GM19455 (cell line): ENCODE data around the gene NUP210.

Source experiments
- ATAC-seq: cut with Tn5 transposase; IDR thresholded peaks from one replicate; pipeline ENCODE4 v1.9.1; 2021; ENCODE audit not compliant: unreplicated experiment

Gene NUP210

DNA sequence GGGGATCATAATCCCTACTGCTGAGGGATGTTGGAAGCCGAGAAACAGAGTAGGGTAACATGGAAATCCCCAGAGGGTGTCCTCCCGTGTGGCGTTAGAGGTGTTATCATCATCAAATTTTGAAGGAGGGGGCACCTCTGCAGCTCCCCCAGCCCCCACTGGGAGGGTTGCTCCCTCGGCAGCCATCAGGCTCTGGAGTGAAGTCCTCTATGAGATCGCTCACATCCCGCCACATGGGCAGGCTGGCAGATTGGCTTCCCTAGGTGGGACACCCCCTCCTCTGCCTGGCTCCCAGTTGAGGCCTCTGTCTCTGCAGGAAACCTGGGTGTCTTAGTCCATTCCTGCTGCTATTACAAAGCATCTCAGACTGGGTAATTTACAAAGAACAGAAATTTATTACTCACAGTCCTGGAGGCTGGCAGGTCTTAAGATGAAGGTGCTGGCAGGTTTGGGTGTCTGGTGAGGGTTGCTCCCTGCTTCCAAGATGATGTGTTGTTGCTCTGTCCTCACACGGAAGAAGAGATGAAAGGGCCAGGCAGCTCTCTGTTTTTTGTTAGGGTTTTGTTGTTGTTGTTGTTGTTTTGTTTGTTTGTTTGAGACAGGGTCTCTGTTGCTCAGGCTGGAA is 120.5 kb downstream of the NUP210 start:
- no peak for ATAC-seq

GRCh38 chr3:13296662-13297061 is 123.5 kb downstream of the NUP210 start:
- no peak for ATAC-seq

DNA sequence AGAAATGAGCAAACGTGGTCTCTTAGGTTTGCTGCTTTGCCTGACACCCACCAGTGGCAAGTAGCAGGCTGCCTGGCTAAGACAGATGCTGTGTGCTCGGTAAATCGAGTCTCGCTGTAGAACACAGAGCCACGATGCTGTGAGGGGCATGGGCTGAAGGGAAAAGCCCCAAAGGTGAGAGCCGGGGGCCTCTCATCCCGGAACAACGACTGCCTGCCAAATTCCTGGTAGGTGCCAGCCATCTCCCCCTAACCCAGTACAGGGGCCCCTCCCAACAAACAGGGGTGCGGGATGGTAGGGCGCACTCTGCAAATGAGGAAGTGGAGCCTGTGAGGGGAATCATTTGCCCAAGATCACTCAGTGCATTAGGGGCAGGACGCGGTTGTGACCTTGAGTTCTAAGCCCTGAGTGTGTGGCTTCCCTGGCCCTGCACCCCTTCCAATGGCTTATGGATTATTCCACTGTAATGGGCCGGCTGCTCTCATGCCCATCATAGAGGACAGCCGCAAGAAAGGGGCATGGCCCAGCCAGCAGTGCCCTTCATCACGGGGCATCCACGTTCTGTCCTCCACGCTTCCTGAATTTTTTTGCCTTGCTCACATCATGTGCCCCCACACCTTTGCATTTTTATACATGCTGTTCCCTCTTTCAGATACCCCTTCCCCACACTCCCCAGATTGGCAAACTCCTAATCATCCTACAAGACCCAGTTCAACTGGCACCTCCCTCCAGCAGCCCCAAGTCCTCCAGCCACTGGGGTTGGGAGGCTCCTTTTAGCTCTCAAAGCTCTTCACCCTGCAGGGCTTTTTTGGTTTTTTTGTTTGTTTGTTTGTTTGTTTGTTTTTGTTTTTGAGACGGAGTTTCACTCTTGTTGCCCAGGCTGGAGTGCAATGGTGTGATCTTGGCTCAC is 125.4 kb downstream of the NUP210 start:
- no peak for ATAC-seq

DNA sequence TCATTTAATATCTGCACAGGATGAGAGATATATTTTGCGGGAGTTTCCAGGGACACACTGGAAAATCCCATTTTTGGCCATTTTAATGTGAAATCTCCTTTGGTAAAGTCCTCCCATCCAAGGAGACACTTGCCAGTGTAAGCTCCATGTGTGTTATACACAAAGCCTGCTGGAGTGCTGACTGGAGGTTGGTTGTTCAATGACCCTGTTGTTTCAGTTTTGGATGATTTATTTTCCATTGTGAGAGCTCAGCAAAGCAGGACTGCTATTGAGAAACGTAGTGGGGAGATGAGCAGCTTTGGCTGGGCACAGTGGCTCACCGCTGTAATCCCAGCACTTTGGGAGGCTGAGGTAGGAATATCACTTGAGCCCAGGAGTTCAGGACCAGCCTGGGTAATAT is 127.7 kb downstream of the NUP210 start:
- ATAC-seq, result no peak

DNA sequence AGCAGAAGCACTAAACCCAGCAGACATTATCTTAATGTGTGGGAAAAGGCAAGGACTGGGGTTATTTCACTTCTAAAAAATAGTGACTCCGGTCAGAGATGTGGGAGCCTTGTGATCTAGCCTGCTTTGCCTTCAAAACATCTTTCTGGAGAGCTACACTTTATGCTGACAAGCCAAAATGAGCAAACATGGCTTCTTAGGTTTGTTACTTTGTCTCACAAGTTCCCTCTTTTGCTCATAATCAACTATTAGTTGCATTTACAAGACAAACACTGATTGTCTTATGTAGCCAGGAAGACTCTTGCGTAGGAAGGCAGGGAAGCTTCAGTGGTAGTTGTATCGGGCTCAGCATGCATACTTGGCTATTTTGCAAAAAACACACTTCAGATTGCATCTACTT is 129.2 kb downstream of the NUP210 start:
- ATAC-seq, result no peak

- no peak for ATAC-seq
These were observed 130.3 kb downstream of the NUP210 start for GRCh38 chr3:13289771-13290285.

DNA sequence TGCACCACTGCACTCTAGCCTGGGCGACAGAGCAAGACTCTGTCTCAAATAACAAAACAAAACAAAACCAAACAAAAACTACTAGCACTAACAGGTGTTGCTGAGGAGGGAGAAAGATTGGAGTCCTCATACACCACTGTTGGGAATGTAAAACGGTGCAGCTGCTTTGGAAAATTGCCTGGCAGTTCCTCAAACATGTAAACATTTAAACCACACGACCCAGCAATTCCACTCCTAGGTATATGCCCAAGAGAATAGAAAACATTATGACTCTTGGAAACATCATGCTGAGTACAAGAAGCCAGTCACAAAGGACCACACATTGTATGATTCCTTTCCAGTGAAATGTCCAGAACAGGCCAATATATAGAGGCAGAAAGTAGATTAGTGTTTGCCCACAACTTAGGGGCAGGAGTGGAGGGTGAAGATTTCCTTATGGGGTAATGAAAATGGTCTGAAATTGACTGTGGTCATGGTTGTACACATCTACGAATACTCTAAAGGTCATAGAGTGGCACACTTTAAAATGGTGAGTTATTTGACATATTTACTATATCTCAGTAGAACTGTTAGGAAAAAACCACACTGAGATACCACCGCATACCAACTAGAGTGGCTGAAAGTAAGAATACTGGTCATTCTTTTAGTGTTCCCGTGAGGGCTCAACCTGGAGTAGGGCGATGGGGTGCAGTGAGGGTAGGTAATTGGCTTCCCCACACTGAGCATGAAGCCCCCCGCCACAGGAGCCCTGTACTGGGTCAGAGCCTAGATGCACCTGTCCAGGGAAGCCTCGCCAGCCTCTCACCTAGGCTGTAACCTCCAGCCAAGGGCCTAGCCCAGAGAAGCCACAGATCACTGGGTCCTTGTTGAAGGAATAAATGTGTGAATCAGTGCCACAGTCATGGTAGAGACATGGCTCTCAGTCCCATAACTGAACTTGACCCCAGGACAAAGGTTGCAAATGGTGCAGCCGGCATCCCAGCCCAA is 131.1 kb downstream of the NUP210 start:
- no peak for ATAC-seq

DNA sequence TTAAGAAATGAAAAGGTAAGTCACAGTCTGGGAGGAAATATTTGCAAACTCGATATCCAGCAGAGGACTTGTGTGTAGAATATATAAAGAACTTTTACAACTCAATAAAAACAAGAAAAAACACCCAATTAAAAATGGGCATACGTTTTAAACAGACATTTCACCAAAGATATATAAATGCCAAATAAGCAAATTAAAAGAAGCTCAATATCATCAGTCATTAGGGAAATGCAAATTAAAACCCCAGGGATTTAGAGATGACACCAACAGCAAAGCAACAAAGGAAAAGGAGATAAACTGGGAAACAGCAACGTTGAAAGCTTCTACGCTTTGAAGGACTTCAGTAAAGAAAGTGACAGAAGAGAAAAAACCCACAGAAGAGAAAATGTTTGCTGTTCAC is 132.3 kb downstream of the NUP210 start:
- ATAC-seq, result no peak

- no peak for ATAC-seq
These were observed 133.2 kb downstream of the NUP210 start for GRCh38 chr3:13286873-13287272.

- no peak for ATAC-seq
These were observed 135.0 kb downstream of the NUP210 start for GRCh38 chr3:13285007-13285567.

GRCh38 chr3:13283877-13284264 is 136.3 kb downstream of the NUP210 start:
- no peak for ATAC-seq

GRCh38 chr3:13282986-13283876 is 136.9 kb downstream of the NUP210 start:
- ATAC-seq, result no peak

DNA sequence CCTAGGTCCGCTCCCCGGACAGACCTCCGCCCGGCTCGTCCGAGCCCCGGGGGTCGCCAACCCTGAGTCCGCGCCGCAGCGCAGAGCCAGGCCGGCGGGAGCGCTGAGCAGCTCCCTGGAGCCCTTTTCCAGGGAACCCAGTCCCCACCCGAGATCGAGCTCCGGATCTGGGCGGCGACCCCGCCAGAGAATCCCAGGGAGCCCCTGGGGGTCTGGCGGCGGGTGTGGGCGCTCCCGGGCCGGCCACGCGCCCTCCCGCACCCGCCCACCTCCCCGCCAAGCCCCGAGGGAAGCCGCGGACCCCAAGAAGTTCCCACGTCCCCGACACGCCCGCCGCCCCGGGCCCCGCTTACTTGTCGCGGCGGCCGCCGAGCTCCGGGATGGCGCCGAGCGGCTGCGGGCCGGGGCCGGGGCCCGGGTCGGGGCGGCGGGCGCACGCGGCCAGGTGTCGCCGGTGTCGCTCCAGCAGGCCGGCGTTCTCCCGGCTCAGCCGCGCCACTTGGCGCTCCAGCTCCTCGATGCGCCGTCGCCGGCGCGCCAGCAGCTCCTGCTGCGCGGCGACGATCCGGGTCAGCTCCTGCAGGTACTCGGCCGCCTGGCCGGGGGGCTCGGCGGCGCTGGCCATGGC is 137.7 kb downstream of the NUP210 start:
- ATAC-seq, result no peak

DNA sequence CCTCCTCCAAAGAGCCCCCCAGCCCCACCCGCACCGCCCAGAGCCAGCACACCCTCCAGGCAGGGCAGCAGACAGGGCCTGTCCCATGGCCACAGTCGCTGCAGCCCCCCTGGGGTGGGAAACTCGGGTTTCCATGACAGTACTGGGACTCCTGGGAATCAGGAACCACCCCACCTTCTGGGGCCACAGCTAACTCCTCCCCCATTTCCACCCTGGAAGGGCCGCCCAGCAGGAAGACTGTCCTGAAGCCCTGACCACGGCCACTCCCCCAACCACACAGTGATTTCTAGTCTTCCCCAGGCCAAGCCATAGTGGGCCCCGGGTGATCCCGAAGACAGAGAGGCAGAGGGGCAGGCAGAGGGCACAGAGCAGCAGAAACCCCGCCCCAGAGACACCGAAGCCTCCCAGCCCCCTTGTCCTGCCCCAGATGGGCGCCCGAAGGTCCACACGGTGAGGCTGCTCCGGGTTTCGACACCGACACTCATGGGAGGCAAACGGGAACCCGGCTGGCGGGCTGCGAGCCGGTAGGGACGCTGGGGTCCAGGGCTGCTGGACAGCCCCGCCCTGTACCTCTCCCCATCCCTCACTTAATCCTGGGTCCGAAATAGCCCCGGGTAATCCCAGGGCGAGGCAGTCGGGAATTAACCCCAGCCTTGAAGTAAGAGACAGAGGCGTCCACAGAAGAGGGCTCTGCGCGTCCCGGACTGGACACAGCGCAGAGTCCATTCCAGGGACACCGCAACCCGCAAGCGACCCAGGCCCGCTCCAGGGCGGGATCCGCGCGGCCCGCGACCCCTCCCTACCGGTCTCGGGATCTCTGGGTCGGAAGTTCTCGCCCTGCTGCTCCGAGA is 138.4 kb downstream of the NUP210 start:
- ATAC-seq, result no peak

GRCh38 chr3:13280811-13281506 is 139.2 kb downstream of the NUP210 start:
- ATAC-seq, result no peak

GRCh38 chr3:13280122-13280790 is 139.9 kb downstream of the NUP210 start:
- ATAC-seq, result no peak

DNA sequence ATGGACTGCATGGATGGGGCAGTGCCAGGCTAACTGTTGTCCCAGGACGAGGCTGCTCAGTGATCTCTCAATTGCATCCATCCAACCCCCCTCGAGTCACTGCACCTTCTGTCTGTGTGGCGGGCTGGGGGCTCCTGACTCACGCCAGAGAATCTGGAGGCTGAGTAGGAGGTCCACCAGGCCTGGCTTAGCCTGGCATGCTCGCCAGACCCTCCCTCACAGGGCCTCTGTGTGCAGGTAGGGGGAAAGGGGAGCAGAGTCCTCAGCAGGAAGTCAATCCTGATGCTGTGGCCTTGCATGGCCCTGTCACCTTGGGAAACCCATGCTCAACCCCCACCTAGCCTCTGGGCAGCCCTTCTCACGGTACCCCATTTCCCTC is 140.6 kb downstream of the NUP210 start:
- no peak for ATAC-seq
